ENCODE results near the gene GRK2.

DNA sequence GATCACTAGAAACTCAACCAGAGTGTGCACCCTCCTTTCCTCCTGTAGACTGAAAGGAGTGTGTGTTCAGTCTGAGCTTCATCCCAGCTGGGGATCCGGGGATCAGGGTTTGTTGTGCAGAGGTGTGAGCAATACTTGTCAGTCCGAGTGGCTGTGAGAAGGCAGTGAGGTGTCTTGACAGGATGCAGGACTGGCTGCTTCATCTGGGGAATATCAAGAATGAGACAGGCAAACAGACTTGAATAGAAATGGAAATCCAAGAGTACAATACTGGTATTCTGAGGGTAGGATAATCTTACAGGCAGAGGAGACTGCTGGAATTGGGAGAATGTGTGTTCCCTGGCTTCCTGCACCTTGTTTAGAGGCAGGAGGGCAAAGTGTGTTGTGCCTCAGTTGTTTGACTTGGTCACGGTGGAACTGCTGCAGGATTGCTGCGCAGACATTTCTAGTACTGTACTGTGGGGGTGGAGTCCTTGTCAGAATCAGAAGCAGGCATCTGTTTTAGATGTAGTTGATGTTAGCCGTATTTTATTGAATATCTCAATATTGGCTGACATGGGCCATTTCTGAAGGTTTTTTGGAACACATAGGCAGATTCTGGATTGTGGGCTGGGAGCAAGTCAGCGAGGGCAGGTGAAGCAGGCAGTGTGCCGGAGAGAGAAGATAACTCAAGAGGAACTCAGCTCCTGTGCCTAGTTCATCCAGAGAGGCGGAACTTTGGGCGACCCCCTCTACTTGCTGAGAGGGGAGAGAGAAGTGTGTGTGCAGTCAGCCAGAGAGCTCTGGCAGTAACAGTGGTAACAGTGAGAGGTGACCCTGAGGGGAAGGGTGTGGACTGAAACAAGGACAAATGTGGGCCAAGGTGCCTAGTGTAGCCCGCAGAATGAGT lies 27.1 kb upstream of the GRK2 start:
- TF ChIP-seq CTCF (conservative IDR thresholded peaks at IDR 0.05; ENCODE audit: low read length) (no peak), EZH2phosphoT487 (IDR thresholded peaks at IDR 0.05; ENCODE audit: borderline replicate concordance, low read depth, low read length) (no peak)
